Right atrium auricular region (tissue), 2 donors: ENCODE data around the gene RHOG. TPM values are rescaled to one million over a fixed set of nuclear protein-coding genes. Genes with fewer than 3 reads are reported as not detected.
A peak's percentile ranks its signal among the peaks of the same experiment; 100 is the strongest.

Source experiments
- DNase-seq: peaks from one replicate; pipeline ENCODE4 v3.0.0-alpha.2; 2019; ENCODE audit warnings: low spot score
- H3K27ac ChIP-seq, 2 donors: fragments of 200-600 bp; sonication (generic); 1 replicate in 1 of 2; 2 replicates in 1 of 2; pipeline ENCODE4 v1.5.1; 2016 to 2019
- H3K27me3 ChIP-seq, 2 donors: fragments of 200-600 bp; sonication (generic); one replicate each; pipeline versions ENCODE4 v1.5.1 to v1.6.0; 2017 to 2019
- H3K36me3 ChIP-seq: fragments of 200-600 bp; sonication (generic); one replicate; pipeline ENCODE4 v1.5.1; 2016
- H3K4me1 ChIP-seq, 2 donors: fragments of 200-600 bp; sonication (generic); one replicate each; pipeline versions ENCODE4 v1.5.1 to v1.6.0; 2017 to 2019
- H3K4me3 ChIP-seq, 2 donors: fragments of 200-600 bp; sonication (generic); 1 replicate in 1 of 2; 2 replicates in 1 of 2; pipeline ENCODE4 v1.5.1; 2017 to 2019; ENCODE audit warnings: mild to moderate bottlenecking in 1 of 2, moderate library complexity in 1 of 2
- H3K9me3 ChIP-seq, 2 donors: fragments of 200-600 bp; sonication (generic); one replicate each; pipeline ENCODE4 v1.5.1; 2019
- total RNA-seq, 2 donors: library from RNA; depleted of rRNA; stranded (reverse); fragments of >200 nt; gene quantifications; one replicate each; pipeline ENCODE4 v1.1.0, GENCODE V29; 2016
- TF ChIP-seq, protein P1 (sequence below), 2 donors: fragments of 200-600 bp; sonication (generic); IDR thresholded peaks; one replicate each; pipeline ENCODE4 v1.5.1; 2019; ENCODE audit warnings: antibody characterized with exemption in 2 of 2

RHOG gene
- total RNA-seq, 2 donors from 2014 or later, result 20.1 to 48.9 TPM

- Histone ChIP-seq H3K4me1 (peaks cover 0 to 7% of the 10 kb centered on the region in 2 donors), H3K36me3 (no peaks in the 10 kb centered on the region), H3K4me3 (no peak overlapping the region), H3K27ac (no peak overlapping the region), H3K27me3 (no peaks in the 10 kb centered on the region), H3K9me3 (no peaks in the 10 kb centered on the region)
- TF ChIP-seq, protein P1, sequence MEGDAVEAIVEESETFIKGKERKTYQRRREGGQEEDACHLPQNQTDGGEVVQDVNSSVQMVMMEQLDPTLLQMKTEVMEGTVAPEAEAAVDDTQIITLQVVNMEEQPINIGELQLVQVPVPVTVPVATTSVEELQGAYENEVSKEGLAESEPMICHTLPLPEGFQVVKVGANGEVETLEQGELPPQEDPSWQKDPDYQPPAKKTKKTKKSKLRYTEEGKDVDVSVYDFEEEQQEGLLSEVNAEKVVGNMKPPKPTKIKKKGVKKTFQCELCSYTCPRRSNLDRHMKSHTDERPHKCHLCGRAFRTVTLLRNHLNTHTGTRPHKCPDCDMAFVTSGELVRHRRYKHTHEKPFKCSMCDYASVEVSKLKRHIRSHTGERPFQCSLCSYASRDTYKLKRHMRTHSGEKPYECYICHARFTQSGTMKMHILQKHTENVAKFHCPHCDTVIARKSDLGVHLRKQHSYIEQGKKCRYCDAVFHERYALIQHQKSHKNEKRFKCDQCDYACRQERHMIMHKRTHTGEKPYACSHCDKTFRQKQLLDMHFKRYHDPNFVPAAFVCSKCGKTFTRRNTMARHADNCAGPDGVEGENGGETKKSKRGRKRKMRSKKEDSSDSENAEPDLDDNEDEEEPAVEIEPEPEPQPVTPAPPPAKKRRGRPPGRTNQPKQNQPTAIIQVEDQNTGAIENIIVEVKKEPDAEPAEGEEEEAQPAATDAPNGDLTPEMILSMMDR (IDR thresholded peaks at IDR 0.05), result no peak
- no peak for DNase-seq
Observed at GRCh38 chr11:3802011-3802790, 38.6 kb downstream of the RHOG start.

- Histone ChIP-seq H3K27ac (no peak overlapping the region), H3K36me3 (no peaks in the 10 kb centered on the region), H3K9me3 (no peaks in the 10 kb centered on the region), H3K27me3 (no peaks in the 10 kb centered on the region), H3K4me1 (peaks cover 0 to 26% of the 10 kb centered on the region in 2 donors), H3K4me3 (no peak overlapping the region)
- no peak for DNase-seq
- TF ChIP-seq, protein P1 (IDR thresholded peaks at IDR 0.05), result no peak
Observed at GRCh38 chr11:3799873-3800272, 40.9 kb downstream of the RHOG start.

GRCh38 chr11:3799143-3799542 lies 41.6 kb downstream of the RHOG start:
- Histone ChIP-seq H3K27me3 (no peaks in the 10 kb centered on the region), H3K9me3 (no peaks in the 10 kb centered on the region), H3K27ac (no peak overlapping the region), H3K4me1 (peaks cover 0 to 33% of the 10 kb centered on the region in 2 donors), H3K36me3 (peaks cover under 1% of the 10 kb centered on the region), H3K4me3 (no peak overlapping the region)
- no peak for DNase-seq
- TF ChIP-seq, protein P1 (IDR thresholded peaks at IDR 0.05), result no peak

DNA sequence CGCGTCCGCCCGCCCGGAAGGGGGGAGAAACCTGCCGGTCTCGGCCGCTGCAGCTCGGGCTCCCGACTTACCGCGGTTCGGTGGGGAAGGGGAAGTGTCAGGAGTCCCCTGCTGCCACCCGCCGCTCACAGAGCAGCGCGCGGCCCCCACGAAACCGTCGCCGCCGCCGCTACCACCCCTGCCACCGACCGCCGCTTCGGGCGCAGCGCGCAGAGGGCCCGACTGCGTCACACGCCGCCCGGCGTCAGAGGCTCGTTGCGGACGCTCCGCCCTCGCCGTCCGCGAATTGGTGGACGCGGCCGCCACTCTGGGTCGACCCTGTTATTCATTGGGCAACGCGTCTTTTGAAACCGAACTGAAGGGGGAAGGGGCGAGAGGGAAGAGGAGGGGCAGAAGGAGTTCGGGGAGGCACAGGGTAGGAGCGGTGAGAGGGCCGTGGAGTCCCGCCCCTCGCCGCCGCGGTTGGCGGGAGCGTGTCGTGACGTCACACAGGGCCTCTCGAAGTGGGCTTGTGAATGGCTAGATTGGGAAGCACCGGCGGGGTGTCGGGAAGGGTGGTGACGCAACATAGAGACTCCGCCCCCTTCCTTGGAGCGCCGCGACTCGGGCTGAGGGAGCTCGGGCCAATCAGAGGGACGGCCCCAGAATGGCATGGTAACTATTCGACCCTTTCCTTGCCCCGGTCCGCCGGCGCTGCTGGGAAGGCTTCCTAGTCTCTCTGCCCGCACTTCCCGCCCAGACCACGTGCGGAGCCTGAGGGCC lies 43.2 kb downstream of the RHOG start, which contains the start of gene NUP98:
NUP98 (minus strand) TSS at position 226 of the 762 bp plus-strand sequence. CDS start 15,437 bp downstream, outside the sequence.
- Histone ChIP-seq H3K9me3 (no peaks in the 10 kb centered on the region), H3K4me3 (peak within 1 kb of the TSS; percentile 83 to 89), H3K27me3 (no peaks in the 10 kb centered on the region), H3K27ac (peak within 1 kb of the TSS; percentile 93 to 95), H3K4me1 (peaks cover 0 to 36% of the 10 kb centered on the region in 2 donors), H3K36me3 (peaks cover 17% of the 10 kb centered on the region)
- peak; percentile 100 for DNase-seq
- TF ChIP-seq, protein P1 (IDR thresholded peaks at IDR 0.05), result peak in 1 of 2 donors; percentile 1

DNA sequence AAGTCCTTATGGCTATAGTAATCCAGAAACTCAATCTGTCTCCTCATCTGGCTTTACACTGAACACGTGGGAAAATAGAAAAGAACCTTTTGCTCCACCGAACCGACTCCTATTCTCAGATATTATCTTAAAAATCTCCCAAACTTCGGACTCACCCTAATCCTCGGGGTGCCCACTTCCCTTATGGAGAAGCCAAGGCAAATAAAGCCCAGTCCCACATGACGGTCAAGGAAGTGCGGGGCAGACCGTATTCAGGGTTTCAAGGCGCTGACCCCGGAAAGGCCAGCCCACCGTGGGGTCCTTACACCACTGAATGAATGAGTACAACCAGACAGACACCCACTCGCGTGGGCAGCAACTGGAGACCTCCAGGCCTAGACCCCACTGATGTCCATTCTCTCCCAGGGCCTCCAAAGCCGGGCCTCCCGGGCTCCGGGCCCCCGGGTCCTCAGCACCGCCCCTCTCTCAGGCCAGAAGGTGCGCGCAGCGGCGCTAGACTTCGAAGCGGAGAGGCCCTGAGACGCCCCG lies 43.9 kb downstream of the RHOG start:
- H3K27me3 ChIP-seq, result no peaks in the 10 kb centered on the region

More for the DNA sequence above, 43.9 kb downstream of the RHOG start:
- TF ChIP-seq, protein P1 (IDR thresholded peaks at IDR 0.05), result peak in 1 of 2 donors; percentile 32
- Histone ChIP-seq H3K9me3 (no peaks in the 10 kb centered on the region), H3K27ac (peak overlapping the region; percentile 93 to 95), H3K36me3 (peaks cover 21% of the 10 kb centered on the region), H3K4me3 (peak overlapping the region; percentile 83 to 89), H3K4me1 (peaks cover 0 to 36% of the 10 kb centered on the region in 2 donors)
- no peak for DNase-seq
